GM21619 (cell line): ENCODE results near the gene ADGRD1.
"Not testable (repeated sequence)": the region's sequence is repeated elsewhere in the genome, so short reads cannot be mapped to it uniquely, and the experiment has no call there.

Experiments
- ATAC-seq: cut with Tn5 transposase; IDR thresholded peaks from one replicate; pipeline ENCODE4 v1.9.1; 2021; ENCODE audit not compliant: unreplicated experiment

ADGRD1 gene

DNA sequence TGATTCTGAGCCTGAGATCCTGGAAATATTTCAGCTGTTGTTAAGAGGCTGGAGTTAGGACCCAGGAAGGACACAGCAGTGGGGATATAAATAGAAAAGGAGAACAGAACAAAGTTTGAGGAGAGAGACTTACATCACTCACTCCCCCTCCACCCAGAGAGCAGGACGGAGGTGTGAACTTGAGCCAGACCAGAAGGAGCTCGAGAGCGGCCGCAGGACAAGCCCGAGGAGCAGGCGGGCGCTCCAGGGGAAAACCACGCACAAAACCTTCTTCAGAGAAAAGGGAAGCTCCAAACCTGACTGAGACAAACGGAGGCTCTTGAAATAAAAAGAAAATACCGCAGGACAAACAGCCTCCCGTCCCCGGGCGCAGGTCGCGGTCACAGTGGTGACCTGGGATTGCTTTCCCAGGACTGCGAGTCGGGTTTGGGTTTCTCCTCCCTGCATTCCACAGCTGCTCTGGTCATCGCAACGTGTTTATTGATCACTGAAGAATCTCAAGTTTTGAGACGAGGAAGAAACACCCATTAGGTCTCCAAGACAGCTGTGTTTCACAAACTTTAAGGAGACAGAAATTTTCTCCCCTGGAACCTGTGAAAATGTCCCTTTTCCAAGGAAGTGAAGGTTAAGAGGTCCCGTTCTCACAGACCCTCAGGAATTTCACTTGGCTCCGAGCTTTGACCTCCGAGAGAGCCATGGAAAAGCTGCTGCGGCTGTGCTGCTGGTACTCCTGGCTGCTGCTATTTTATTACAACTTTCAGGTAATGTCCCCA is at the start of gene ADGRD1:
Gene ADGRD1, plus strand, starts transcription at position 137 of the 773 bp plus-strand sequence. Its CDS starts 559 bp downstream, at position 696.
- ATAC-seq, result peak; percentile 50

GRCh38 chr12:130904064-130904463 is 49.6 kb upstream of the ADGRD1 start:
- ATAC-seq, result no peak

DNA sequence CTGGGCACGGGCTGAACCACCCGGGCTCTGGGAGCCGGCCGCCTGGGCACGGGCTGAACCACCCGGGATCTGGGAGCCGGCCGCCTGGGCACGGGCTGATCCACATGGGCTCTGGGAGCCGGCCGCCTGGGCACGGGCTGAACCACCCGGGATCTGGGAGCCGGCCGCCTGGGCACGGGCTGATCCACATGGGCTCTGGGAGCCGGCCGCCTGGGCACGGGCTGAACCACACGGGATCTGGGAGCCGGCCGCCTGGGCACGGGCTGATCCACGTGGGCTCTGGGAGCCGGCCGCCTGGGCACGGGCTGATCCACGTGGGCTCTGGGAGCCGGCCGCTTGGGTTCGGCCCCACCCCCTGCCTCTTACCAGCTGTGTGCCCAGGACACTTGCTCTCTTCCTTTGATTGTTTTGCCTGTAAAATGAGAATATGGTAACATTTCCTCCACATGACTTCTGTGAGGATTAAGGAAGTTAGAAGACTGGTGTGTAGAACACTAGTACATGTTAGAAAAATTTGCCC is 48.7 kb upstream of the ADGRD1 start:
- ATAC-seq, result not testable (repeated sequence)

DNA sequence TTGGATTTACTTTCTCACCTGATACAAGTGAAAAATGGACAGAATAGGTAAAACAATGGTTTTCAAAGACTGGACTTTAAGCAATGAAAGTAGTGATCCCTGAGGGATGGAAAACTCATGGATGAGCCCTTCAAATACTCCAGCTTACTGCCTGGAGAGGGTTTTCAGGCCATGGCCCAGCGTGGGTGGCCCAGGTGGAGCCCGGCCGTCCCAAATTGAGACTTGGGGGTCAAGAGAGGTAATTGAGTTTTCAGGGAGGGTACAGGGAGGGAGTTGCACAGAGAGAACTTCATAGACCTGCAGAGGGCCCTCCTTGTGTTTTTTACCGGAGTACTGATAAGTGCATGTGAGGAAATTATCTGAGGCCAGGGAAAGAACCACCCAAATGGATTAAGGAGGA is 44.6 kb upstream of the ADGRD1 start:
- no peak for ATAC-seq

DNA sequence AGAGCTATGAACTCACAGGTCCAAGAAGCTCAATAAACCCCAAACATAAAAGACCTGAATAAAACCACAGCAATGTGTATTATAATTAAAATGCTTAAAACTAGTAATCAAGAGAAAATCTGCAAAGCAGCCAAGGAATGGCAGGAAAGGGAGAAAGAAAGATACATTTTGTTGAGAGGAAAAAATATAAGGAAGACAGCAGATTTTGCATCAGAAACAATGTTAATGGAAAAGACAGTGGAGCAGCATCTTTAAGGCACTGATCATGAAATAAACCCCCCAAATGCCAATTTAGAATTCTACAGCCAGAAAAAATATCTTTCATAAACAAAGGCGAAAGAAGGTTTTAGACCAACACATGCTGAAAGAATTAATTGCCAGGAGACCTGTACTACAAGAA is 42.5 kb upstream of the ADGRD1 start:
- no peak for ATAC-seq

- ATAC-seq, result no peak
These were observed 41.8 kb upstream of the ADGRD1 start for GRCh38 chr12:130911933-130912332.

DNA sequence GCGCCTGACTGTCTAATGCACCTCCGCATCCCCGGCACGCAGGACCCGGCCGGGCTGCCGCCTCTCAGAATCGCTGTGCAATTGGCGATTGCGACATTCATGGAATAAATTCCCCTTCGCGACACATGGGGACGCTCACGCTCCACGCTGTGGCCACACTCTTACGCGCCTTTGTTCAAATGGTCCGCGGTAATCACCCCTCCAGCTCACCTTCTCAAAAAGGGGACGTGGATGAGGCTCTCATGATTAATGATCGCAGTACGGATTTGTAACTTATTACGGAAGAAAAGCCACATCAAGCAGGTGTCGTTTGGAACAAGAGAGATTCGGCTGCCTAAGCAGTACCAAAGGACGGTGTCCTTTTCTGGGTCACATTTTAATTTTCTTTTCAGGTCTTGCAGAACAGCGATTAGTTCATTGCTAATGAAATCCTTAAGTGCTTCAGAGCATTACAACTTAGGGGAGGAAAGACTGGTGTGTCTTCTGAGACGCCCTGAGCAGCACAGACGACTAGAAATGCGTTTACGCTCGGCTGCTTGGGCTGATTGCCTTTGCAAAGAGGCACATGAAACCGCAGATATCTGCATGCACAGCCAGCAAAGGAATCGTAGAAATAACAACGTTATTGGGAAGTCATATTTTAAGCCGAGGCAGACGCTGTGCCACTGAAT is 37.3 kb upstream of the ADGRD1 start:
- ATAC-seq, result no peak

DNA sequence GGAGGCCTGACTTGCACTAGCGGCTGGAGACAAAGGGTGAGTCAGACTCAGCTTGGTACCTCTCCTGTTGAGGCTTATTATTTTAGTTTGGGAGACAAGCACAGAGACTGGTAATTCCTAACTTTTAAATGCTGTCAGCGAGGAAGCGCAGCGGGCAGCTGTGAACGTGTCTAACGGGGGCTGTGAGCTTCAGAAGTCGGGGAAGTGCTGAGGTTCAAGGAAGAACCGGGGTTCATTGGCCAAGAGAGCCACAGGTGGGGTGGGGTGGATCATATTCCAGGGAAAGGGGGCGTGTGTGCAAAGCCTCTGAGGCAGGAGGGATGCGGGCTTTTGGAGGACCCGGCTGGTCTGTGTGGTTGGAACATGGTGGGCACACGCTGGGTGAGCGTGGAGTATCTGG is 36.1 kb upstream of the ADGRD1 start:
- ATAC-seq, result no peak

DNA sequence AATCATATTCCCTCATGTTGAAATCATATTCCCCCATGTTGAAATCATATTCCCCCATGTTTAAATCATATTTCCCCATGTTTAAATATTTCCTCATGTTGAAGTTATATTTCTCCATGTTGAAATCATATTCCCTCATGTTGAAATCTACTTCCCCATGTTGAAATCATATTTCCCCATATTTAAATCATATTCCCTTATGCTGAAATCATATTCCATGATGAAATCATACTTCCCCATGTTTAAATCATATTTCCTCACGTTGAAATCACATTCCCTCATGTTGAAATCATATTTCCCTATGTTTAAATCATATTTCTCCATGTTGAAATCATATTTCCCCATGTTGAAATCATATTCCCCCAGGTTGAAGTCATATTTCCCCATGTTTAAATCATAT is 34.6 kb upstream of the ADGRD1 start:
- ATAC-seq, result no peak

DNA sequence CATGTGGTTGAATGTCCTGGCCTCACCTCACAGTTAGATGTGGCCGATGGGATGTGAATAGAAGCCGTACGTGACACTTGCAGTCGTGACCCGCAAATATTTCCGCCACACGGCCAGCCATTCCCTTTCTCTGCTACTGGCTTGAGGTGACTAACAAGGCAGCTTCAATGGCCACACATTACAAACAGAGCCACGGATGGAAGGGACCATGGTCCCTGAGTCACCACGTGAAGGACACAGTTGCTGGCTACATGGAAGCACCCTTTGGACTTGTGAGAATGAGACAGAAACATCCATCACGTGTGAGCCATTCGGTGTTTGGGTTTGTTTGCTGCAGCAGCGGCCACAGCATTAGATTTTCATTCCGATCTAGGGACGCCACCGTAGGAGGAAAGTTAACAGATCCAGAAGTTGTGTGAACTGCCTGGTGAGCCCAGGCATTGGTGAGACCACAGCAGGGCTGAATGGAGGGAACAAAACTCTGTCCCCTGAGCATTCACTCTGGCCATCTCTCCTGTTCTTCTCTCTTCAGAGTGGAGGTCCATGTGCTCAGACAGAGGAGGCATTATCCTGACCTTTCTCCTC is 33.5 kb upstream of the ADGRD1 start:
- no peak for ATAC-seq

DNA sequence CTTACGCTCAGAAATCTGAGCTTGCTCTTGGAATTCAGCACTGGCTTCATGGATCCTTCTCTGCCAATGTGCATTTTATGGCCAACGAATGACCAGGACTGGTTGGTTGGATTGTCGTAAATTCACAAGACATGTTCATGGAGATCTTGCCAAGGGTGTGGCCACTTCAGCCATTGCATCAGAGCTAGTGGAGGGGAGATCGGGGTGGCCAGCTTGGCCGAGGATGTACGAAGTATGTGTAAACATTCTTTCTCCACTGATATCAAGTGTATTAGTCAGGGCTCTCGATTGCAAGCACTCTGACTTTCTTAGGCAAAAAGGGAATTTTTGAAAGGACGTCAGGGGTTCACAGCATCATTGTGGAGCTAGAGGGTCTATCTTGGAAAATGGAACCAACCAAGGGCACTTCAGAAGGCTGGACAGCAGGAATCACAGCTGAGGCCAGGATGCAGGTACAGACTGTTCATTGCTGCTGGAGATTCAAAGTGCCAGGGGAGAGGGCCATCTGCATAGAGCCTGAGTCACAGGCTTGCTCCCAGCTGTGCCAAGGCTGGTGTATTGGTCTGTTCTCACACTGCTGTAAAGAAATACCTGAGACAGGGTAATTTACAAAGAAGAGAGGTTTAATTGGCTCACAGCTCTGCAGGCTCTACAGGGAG is 32.9 kb upstream of the ADGRD1 start:
- no peak for ATAC-seq

GRCh38 chr12:130922511-130922953 is 31.2 kb upstream of the ADGRD1 start:
- ATAC-seq, result no peak

DNA sequence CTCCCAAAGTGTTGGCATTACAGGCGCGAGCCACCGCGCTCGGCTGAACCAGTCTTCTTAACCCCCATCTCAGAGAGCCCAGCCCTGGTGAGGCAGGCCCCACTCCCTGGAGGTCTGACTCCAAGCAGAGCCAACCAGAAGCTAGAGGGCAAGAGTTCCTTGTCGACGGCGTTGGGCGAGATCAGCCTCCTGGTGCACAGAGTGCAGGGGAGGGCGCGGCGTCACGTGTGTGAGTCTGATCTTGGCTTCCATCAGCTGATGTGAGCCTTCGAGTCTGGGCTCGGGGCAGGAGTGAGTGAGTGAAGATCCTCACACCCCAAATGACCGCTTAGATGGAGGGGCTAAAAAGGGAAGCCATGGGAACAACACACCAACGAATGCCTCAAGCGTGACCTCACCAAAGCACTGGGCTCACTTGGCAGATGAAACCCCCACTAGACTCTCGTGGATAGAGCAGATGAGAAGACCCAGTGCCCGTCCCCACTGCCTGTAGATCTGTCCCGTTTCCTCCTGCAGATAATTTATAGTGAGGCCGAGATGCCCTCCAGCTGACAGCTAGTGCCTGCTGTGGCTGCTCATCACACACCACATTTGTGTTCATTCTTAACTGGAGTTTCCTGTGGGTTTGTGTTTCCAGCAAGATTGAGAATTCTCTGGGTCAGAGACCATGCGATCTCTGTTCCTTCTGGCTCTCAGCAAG is 28.6 kb upstream of the ADGRD1 start:
- no peak for ATAC-seq

GRCh38 chr12:130925666-130926015 is 28.1 kb upstream of the ADGRD1 start:
- no peak for ATAC-seq

DNA sequence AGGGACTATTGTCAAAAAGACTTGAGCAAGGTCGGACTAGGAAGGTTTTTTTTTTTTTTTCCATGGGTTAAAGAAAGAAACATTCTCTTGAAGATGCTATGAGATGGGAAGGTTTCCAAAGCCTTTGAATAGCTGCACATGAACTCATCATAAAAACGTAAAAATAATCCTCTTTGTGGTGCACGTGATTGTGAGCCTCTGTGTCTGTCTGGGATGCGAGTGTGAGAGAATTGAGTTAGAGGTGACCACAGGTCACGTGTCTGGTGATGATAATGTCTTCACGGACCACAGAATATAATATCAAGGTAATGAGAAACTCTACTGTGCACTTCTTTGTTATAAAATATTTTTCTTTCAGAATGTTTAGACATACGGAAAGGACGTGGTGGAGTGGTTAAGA is 24.3 kb upstream of the ADGRD1 start:
- no peak for ATAC-seq

GRCh38 chr12:130932061-130932930 is 21.4 kb upstream of the ADGRD1 start:
- ATAC-seq, result no peak

GRCh38 chr12:130933269-130933995 is 20.3 kb upstream of the ADGRD1 start:
- ATAC-seq, result no peak

- ATAC-seq, result no peak
These were observed 19.0 kb upstream of the ADGRD1 start for GRCh38 chr12:130934753-130935152.

DNA sequence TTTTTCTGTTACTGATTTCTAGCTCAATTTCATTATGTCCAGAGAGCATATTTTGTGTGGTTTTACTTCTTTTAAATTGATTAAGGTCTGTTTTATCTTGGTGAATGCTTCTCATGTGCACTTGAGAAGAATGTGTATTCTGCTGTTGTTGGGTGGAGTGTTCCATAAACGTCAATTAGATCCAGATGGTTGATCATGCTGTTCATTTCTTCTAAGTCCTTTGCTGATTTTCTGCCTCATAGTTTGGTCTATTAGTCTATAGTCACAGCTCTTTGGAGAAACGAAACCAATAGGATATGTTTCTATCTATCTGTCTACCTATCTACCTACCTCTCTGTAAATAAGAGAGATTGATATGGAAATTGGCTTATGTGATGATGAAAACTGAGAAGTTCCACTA is 17.1 kb upstream of the ADGRD1 start:
- ATAC-seq, result no peak
